Measurements from ENCODE around the gene MBD5.

DNA sequence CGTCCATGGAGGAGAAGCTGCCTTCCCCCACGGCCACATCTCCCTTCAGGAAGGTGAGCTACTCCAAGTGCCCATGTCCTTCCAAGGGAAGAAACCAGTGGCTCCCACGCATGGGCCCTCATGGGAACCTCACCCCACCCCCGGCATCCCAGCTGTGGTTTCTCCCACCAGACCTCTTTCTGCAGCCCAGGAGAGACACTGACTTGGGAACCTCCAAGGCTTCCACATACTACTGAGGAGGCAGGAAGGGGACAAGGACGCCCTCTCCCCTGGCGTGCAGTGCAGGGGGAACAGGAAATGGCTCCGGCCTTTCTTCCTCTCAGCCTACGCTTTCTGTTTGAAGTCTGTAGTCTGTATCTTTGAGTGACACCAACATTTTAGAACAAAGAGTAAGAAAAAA is 519.1 kb downstream of the MBD5 start:
- TF ChIP-seq, protein P1, sequence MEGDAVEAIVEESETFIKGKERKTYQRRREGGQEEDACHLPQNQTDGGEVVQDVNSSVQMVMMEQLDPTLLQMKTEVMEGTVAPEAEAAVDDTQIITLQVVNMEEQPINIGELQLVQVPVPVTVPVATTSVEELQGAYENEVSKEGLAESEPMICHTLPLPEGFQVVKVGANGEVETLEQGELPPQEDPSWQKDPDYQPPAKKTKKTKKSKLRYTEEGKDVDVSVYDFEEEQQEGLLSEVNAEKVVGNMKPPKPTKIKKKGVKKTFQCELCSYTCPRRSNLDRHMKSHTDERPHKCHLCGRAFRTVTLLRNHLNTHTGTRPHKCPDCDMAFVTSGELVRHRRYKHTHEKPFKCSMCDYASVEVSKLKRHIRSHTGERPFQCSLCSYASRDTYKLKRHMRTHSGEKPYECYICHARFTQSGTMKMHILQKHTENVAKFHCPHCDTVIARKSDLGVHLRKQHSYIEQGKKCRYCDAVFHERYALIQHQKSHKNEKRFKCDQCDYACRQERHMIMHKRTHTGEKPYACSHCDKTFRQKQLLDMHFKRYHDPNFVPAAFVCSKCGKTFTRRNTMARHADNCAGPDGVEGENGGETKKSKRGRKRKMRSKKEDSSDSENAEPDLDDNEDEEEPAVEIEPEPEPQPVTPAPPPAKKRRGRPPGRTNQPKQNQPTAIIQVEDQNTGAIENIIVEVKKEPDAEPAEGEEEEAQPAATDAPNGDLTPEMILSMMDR (IDR thresholded peaks at IDR 0.05) = no peak
- TF ChIP-seq POLR2AphosphoS5 (IDR thresholded peaks at IDR 0.05; ENCODE audit: low read depth, low read length) (no peak), EP300 (IDR thresholded peaks at IDR 0.05; ENCODE audit: borderline replicate concordance in 1 of 2, low read depth in 1 of 2, low read length in 1 of 2) (no peak), CHD2 (IDR thresholded peaks at IDR 0.05; ENCODE audit: low read length, partially characterized antibody) (no peak), ELF1 (IDR thresholded peaks at IDR 0.05) (no peak), RFX5 (IDR thresholded peaks at IDR 0.05; ENCODE audit: low read length) (no peak), TCF12 (IDR thresholded peaks at IDR 0.05) (no peak), RAD21 (IDR thresholded peaks at IDR 0.05; ENCODE audit: low read length) (no peak), TEAD4 (IDR thresholded peaks at IDR 0.05; ENCODE audit: borderline replicate concordance, insufficient read depth) (no peak)
- TF ChIP-seq, protein P2, sequence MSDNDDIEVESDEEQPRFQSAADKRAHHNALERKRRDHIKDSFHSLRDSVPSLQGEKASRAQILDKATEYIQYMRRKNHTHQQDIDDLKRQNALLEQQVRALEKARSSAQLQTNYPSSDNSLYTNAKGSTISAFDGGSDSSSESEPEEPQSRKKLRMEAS (IDR thresholded peaks at IDR 0.05; ENCODE audit: low read depth) = no peak
- TF ChIP-seq, protein P3, sequence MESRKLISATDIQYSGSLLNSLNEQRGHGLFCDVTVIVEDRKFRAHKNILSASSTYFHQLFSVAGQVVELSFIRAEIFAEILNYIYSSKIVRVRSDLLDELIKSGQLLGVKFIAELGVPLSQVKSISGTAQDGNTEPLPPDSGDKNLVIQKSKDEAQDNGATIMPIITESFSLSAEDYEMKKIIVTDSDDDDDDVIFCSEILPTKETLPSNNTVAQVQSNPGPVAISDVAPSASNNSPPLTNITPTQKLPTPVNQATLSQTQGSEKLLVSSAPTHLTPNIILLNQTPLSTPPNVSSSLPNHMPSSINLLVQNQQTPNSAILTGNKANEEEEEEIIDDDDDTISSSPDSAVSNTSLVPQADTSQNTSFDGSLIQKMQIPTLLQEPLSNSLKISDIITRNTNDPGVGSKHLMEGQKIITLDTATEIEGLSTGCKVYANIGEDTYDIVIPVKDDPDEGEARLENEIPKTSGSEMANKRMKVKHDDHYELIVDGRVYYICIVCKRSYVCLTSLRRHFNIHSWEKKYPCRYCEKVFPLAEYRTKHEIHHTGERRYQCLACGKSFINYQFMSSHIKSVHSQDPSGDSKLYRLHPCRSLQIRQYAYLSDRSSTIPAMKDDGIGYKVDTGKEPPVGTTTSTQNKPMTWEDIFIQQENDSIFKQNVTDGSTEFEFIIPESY (IDR thresholded peaks at IDR 0.05; ENCODE audit: borderline replicate concordance, low read depth) = no peak
- TF ChIP-seq, protein P4, sequence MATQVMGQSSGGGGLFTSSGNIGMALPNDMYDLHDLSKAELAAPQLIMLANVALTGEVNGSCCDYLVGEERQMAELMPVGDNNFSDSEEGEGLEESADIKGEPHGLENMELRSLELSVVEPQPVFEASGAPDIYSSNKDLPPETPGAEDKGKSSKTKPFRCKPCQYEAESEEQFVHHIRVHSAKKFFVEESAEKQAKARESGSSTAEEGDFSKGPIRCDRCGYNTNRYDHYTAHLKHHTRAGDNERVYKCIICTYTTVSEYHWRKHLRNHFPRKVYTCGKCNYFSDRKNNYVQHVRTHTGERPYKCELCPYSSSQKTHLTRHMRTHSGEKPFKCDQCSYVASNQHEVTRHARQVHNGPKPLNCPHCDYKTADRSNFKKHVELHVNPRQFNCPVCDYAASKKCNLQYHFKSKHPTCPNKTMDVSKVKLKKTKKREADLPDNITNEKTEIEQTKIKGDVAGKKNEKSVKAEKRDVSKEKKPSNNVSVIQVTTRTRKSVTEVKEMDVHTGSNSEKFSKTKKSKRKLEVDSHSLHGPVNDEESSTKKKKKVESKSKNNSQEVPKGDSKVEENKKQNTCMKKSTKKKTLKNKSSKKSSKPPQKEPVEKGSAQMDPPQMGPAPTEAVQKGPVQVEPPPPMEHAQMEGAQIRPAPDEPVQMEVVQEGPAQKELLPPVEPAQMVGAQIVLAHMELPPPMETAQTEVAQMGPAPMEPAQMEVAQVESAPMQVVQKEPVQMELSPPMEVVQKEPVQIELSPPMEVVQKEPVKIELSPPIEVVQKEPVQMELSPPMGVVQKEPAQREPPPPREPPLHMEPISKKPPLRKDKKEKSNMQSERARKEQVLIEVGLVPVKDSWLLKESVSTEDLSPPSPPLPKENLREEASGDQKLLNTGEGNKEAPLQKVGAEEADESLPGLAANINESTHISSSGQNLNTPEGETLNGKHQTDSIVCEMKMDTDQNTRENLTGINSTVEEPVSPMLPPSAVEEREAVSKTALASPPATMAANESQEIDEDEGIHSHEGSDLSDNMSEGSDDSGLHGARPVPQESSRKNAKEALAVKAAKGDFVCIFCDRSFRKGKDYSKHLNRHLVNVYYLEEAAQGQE (IDR thresholded peaks at IDR 0.05; ENCODE audit: low read depth, low read length) = no peak

Data from SK-N-SH (cell line).